Loucy (cell line): ENCODE measurements around the gene P4HB.

Source experiments
- CTCF ChIP-seq: fragments of 200-600 bp; sonication (generic); conservative IDR thresholded peaks from 2 replicates; pipeline ENCODE4 v1.5.1; 2014; ENCODE audit warnings: mild to moderate bottlenecking, antibody characterized with exemption, low read length
- EZH2phosphoT487 ChIP-seq: fragments of 200-600 bp; IDR thresholded peaks from 2 replicates; pipeline ENCODE4 v1.6.1; 2018; ENCODE audit warnings: antibody characterized with exemption, mild to moderate bottlenecking, moderate library complexity, borderline replicate concordance

GRCh38 chr17:81877569-81877968 lies 17.2 kb upstream of the P4HB start:
- TF ChIP-seq CTCF (no peak), EZH2phosphoT487 (no peak)
